H9 (cell line): ENCODE results near the gene ARHGEF38. TPM values are rescaled to one million over a fixed set of nuclear protein-coding genes. Genes with fewer than 3 reads are reported as not detected.

ENCODE experiments used
- DNase-seq: peaks from one replicate; pipeline ENCODE4 v3.0.0-alpha.2; 2017
- H2AFZ ChIP-seq: one replicate; pipeline ENCODE4 v1.6.1; 2013; ENCODE audit warnings: mild to moderate bottlenecking, low read length, control low read depth, moderate library complexity
- H2AK5ac ChIP-seq: 2 replicates; pipeline ENCODE4 v1.6.1; 2013; ENCODE audit warnings: low read length, control low read depth, mixed read lengths; ENCODE audit not compliant: insufficient read length
- H2BK120ac ChIP-seq: one replicate; pipeline ENCODE4 v1.6.1; 2013; ENCODE audit warnings: low read depth, mild to moderate bottlenecking, low read length, control low read depth, inconsistent platforms; ENCODE audit not compliant: poor library complexity, severe bottlenecking
- H2BK12ac ChIP-seq: 2 replicates; pipeline ENCODE4 v1.6.1; 2013; ENCODE audit warnings: low read length, control low read depth, mixed read lengths, low read depth; ENCODE audit not compliant: insufficient read length
- H2BK15ac ChIP-seq: 2 replicates; pipeline ENCODE4 v1.6.1; 2013; ENCODE audit warnings: low read depth, low read length, control low read depth
- H2BK20ac ChIP-seq: one replicate; pipeline ENCODE4 v1.6.1; 2013; ENCODE audit warnings: low read depth, mild to moderate bottlenecking, low read length, control low read depth, inconsistent platforms; ENCODE audit not compliant: poor library complexity, severe bottlenecking
- H2BK5ac ChIP-seq: 2 replicates; pipeline ENCODE4 v1.6.1; 2013; ENCODE audit warnings: low read length, control low read depth, mixed read lengths; ENCODE audit not compliant: insufficient read length
- H3K14ac ChIP-seq: 2 replicates; pipeline ENCODE4 v1.6.1; 2013; ENCODE audit warnings: low read length, control low read depth; ENCODE audit not compliant: insufficient read depth
- H3K18ac ChIP-seq: 2 replicates; pipeline ENCODE4 v1.6.1; 2013; ENCODE audit warnings: low read depth, mild to moderate bottlenecking, mixed read lengths, low read length, control low read depth; ENCODE audit not compliant: insufficient read length
- H3K23ac ChIP-seq: 2 replicates; pipeline ENCODE4 v1.6.1; 2013; ENCODE audit warnings: low read length, control low read depth, mixed read lengths, low read depth; ENCODE audit not compliant: insufficient read length
- H3K23me2 ChIP-seq: 2 replicates; pipeline ENCODE4 v1.6.1; 2013; ENCODE audit warnings: low read depth, mild to moderate bottlenecking, mixed read lengths, low read length, control low read depth; ENCODE audit not compliant: insufficient read length, poor library complexity, severe bottlenecking
- H3K27ac ChIP-seq: 2 replicates; pipeline ENCODE4 v1.5.1; 2013; ENCODE audit warnings: low read length, control low read depth, mixed read lengths, low read depth; ENCODE audit not compliant: insufficient read length
- H3K27me3 ChIP-seq: 2 replicates; pipeline ENCODE4 v1.6.1; 2013; ENCODE audit warnings: low read length, control low read depth, inconsistent platforms; ENCODE audit not compliant: insufficient read depth
- H3K4ac ChIP-seq: 2 replicates; pipeline ENCODE4 v1.6.1; 2013; ENCODE audit warnings: low read depth, mild to moderate bottlenecking, control low read depth, inconsistent platforms, low read length, moderate library complexity
- H3K4me1 ChIP-seq: 2 replicates; pipeline ENCODE4 v1.6.1; 2013; ENCODE audit warnings: low read length, control low read depth, inconsistent platforms; ENCODE audit not compliant: insufficient read depth
- H3K4me2 ChIP-seq: 2 replicates; pipeline ENCODE4 v1.6.1; 2013; ENCODE audit warnings: low read length, control low read depth, mixed read lengths; ENCODE audit not compliant: insufficient read length, insufficient read depth
- H3K56ac ChIP-seq: 2 replicates; pipeline ENCODE4 v1.6.1; 2013; ENCODE audit warnings: low read depth, mild to moderate bottlenecking, mixed read lengths, low read length, control low read depth; ENCODE audit not compliant: insufficient read length
- H3K79me1 ChIP-seq: 2 replicates; pipeline ENCODE4 v1.6.1; 2013; ENCODE audit warnings: low read depth, mild to moderate bottlenecking, moderate library complexity, low read length, control low read depth, inconsistent platforms; ENCODE audit not compliant: insufficient read depth, poor library complexity, severe bottlenecking
- H3K79me2 ChIP-seq: 2 replicates; pipeline ENCODE4 v1.6.1; 2013; ENCODE audit warnings: low read length, control low read depth, inconsistent platforms; ENCODE audit not compliant: insufficient read depth
- H3K9ac ChIP-seq: 2 replicates; pipeline ENCODE4 v1.6.1; 2013; ENCODE audit warnings: low read length, control low read depth, mixed read lengths; ENCODE audit not compliant: insufficient read length; ENCODE audit errors: extremely low read depth
- H3K9me3 ChIP-seq: one replicate; pipeline ENCODE4 v1.6.1; 2013; ENCODE audit warnings: low read depth, low read length, inconsistent platforms; ENCODE audit not compliant: control insufficient read depth
- H3T11ph ChIP-seq: one replicate; pipeline ENCODE4 v1.6.1; 2013; ENCODE audit warnings: mild to moderate bottlenecking, low read length, control low read depth, inconsistent platforms
- H4K20me1 ChIP-seq: one replicate; pipeline ENCODE4 v1.6.1; 2013; ENCODE audit not compliant: control insufficient read depth, insufficient read length, insufficient read depth
- H4K5ac ChIP-seq: 2 replicates; pipeline ENCODE4 v1.6.1; 2013; ENCODE audit warnings: low read depth, mild to moderate bottlenecking, mixed read lengths, low read length, control low read depth; ENCODE audit not compliant: insufficient read length
- H4K8ac ChIP-seq: replicated peaks from 2 replicates; pipeline ENCODE4 v1.6.1; 2013; ENCODE audit warnings: low read length, control low read depth, mixed read lengths, low read depth; ENCODE audit not compliant: insufficient read length
- H4K91ac ChIP-seq: 2 replicates; pipeline ENCODE4 v1.6.1; 2013; ENCODE audit warnings: low read depth, mild to moderate bottlenecking, moderate library complexity, mixed read lengths, low read length, control low read depth; ENCODE audit not compliant: insufficient read length
- H3K27ac Mint-ChIP-seq, 3 experiments: 2 replicates in 2 of 3; 3 replicates in 1 of 3; pipeline ENCODE4 v1.8.0; 2020 to 2021; ENCODE audit warnings: mixed read lengths in 3 of 3, mild to moderate bottlenecking in 1 of 3, moderate library complexity in 1 of 3
- H3K27me3 Mint-ChIP-seq: 2 replicates; pipeline ENCODE4 v1.8.0; 2021; ENCODE audit warnings: low read depth, mild to moderate bottlenecking, moderate library complexity, mixed read lengths
- H3K36me3 Mint-ChIP-seq, 3 experiments: 2 replicates in 2 of 3; 3 replicates in 1 of 3; pipeline ENCODE4 v1.8.0; 2020 to 2021; ENCODE audit warnings: low read depth in 3 of 3, mixed read lengths in 3 of 3; ENCODE audit not compliant: insufficient read depth in 1 of 3
- H3K4me1 Mint-ChIP-seq, 2 experiments: 2 replicates each; pipeline ENCODE4 v1.8.0; 2020; ENCODE audit warnings: mixed read lengths in 2 of 2
- H3K4me3 Mint-ChIP-seq, 2 experiments: 2 replicates in 1 of 2; 3 replicates in 1 of 2; pipeline ENCODE4 v1.8.0; 2020 to 2021; ENCODE audit warnings: mild to moderate bottlenecking in 2 of 2, mixed read lengths in 2 of 2, moderate library complexity in 1 of 2
- H3K9me3 Mint-ChIP-seq, 2 experiments: 2 replicates in 1 of 2; 3 replicates in 1 of 2; pipeline ENCODE4 v1.8.0; 2020; ENCODE audit warnings: mild to moderate bottlenecking in 2 of 2, mixed read lengths in 2 of 2, moderate library complexity in 1 of 2
- WGBS: extraction: QIAGEN DNeasy Blood & Tissue Kit; methylation state at CpG from one replicate; pipeline ENCODE4 v1.1.7; 2013; ENCODE audit warnings: missing lambda C conversion rate, low lambda C conversion rate, mixed read lengths; ENCODE audit not compliant: insufficient read length; ENCODE audit errors: extremely low coverage; 5-methylcytosine and 5-hydroxymethylcytosine counted together
- total RNA-seq: library from RNA; stranded (reverse); gene quantifications from 2 replicates; pipeline ENCODE4 v1.2.1, GENCODE V29; 2021
- TF ChIP-seq, protein P1 (sequence below): fragments of 200-600 bp; sonication (generic); conservative IDR thresholded peaks from 3 replicates; pipeline ENCODE4 v1.8.0; 2021; ENCODE audit warnings: antibody characterized with exemption, mild to moderate bottlenecking

Gene ARHGEF38
- total RNA-seq, 1 experiment from 2014 or later = not detected

DNA sequence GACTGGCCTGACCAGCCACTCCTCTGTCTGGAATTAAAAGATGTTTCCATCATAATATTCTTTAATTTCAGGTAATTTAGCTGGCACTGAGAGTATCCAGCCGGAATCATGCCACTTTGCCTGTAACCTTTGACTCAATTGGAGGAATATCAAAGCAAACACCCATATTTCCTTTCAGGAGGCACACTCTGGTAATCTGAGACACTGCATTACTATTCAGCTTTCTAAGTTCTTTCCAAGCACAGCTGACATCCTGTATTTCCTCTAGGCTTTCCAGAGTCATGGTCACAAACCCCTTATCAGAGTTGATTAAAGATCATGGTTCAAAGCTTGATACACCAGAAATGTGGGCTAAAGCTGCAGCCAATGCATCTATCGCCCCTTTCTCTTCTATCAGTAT, 126.8 kb downstream of the ARHGEF38 start:
- TF ChIP-seq, protein P1, sequence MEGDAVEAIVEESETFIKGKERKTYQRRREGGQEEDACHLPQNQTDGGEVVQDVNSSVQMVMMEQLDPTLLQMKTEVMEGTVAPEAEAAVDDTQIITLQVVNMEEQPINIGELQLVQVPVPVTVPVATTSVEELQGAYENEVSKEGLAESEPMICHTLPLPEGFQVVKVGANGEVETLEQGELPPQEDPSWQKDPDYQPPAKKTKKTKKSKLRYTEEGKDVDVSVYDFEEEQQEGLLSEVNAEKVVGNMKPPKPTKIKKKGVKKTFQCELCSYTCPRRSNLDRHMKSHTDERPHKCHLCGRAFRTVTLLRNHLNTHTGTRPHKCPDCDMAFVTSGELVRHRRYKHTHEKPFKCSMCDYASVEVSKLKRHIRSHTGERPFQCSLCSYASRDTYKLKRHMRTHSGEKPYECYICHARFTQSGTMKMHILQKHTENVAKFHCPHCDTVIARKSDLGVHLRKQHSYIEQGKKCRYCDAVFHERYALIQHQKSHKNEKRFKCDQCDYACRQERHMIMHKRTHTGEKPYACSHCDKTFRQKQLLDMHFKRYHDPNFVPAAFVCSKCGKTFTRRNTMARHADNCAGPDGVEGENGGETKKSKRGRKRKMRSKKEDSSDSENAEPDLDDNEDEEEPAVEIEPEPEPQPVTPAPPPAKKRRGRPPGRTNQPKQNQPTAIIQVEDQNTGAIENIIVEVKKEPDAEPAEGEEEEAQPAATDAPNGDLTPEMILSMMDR = no peak
- no peak overlapping the region for H3T11ph ChIP-seq
- H3K9ac ChIP-seq = no peak overlapping the region
- Mint-ChIP-seq H3K4me1 (peaks cover 3 to 6% of the 10 kb centered on the region in 2 experiments), H3K9me3 (no peaks in the 10 kb centered on the region), H3K36me3 (peaks cover 0 to 5% (median 0%) of the 10 kb centered on the region in 3 experiments; a peak in 2 of 7 replicates), H3K4me3 (no peak overlapping the region), H3K27me3 (no peaks in the 10 kb centered on the region), H3K27ac (no peak overlapping the region)
- no peak overlapping the region for H2BK15ac ChIP-seq
- H3K23ac ChIP-seq = no peak overlapping the region
- no peak overlapping the region for H3K4ac ChIP-seq
- no peak overlapping the region for H4K5ac ChIP-seq
- no peak overlapping the region for H2AFZ ChIP-seq
- H3K4me2 ChIP-seq = no peak overlapping the region
- no peaks in the 10 kb centered on the region for H3K79me1 ChIP-seq
- H2BK120ac ChIP-seq = no peak overlapping the region
- DNase-seq = no peak
- no peak overlapping the region for H2BK12ac ChIP-seq
- H4K91ac ChIP-seq = no peak overlapping the region
- no peak overlapping the region for H3K27ac ChIP-seq
- H2BK5ac ChIP-seq = no peak overlapping the region
- H3K23me2 ChIP-seq = no peaks in the 10 kb centered on the region
- H2AK5ac ChIP-seq = no peak overlapping the region
- H3K4me1 ChIP-seq = no peaks in the 10 kb centered on the region
- H3K14ac ChIP-seq = no peak overlapping the region
- H3K9me3 ChIP-seq = no peaks in the 10 kb centered on the region
- H3K18ac ChIP-seq = no peak overlapping the region
- H3K79me2 ChIP-seq = no peaks in the 10 kb centered on the region
- H3K56ac ChIP-seq = no peak overlapping the region
- H2BK20ac ChIP-seq = no peak overlapping the region
- H4K20me1 ChIP-seq = no peaks in the 10 kb centered on the region
- no peak overlapping the region for H4K8ac ChIP-seq
- no CpG with 5 or more reads among the region's 2 CpGs for WGBS
- no peaks in the 10 kb centered on the region for H3K27me3 ChIP-seq
